ENCODE measurements around the gene COL18A1. TPM values are rescaled to one million over a fixed set of nuclear protein-coding genes. Genes with fewer than 3 reads are reported as not detected.

The COL18A1 gene
- total RNA-seq, 1 experiment from 2014 or later, result 3.4 TPM

DNA sequence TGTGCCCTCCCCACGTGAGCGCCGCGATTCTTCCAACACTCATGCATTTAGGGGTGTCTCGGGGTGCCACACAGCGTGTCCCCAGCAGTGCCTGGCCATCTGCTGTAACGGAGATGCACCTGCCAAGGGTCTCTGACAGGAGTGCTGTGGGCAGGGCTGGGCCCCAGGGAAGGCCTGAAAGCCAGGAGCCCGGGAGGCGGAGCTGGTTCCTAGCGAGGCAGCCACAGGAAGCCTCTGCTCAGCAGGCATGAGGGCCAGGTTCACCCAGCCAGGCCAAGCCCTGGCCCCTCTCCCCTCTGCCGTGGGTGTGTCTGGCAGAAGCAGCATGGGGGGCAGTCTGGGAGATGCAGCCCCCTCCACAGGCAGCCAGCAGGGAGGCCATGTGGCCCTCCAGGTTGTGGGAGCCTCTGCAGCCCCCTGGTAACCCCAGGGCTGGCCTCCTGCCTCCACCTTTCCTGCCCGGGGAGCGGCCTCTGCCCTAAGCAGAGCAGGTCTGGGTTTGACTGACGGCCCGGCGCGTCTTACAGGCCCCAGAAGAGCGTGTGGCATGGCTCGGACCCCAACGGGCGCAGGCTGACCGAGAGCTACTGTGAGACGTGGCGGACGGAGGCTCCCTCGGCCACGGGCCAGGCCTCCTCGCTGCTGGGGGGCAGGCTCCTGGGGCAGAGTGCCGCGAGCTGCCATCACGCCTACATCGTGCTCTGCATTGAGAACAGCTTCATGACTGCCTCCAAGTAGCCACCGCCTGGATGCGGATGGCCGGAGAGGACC, 106.9 kb downstream of the COL18A1 start:
- no TSS peak for BruUV-seq (replicated peaks)
- H3K9me3 Mint-ChIP-seq (ENCODE audit: unreplicated experiment), result no peaks in the 10 kb centered on the region
- ChIA-PET CTCF (no interaction called here), POLR2A (no interaction called here)
- no peaks in the 10 kb centered on the region for H3K4me1 Mint-ChIP-seq (ENCODE audit: insufficient read depth, unreplicated experiment)
- peaks cover 7% of the 10 kb centered on the region for H3K36me3 Mint-ChIP-seq (ENCODE audit: insufficient read depth, unreplicated experiment)
- H3K27me3 Mint-ChIP-seq (ENCODE audit: insufficient read depth, unreplicated experiment), result no peaks in the 10 kb centered on the region
- intact Hi-C loops (cut with micrococcal nuclease), result no loop called here
- H3K27ac Mint-ChIP-seq (ENCODE audit: low read depth, unreplicated experiment), result no peak overlapping the region
- no peak overlapping the region for H3K4me3 Mint-ChIP-seq (ENCODE audit: unreplicated experiment)
- no peak for DNase-seq (ENCODE audit: unreplicated experiment)
- TF ChIP-seq CTCF (IDR thresholded peaks at IDR 0.05; ENCODE audit: unreplicated experiment), result no peak

DNA sequence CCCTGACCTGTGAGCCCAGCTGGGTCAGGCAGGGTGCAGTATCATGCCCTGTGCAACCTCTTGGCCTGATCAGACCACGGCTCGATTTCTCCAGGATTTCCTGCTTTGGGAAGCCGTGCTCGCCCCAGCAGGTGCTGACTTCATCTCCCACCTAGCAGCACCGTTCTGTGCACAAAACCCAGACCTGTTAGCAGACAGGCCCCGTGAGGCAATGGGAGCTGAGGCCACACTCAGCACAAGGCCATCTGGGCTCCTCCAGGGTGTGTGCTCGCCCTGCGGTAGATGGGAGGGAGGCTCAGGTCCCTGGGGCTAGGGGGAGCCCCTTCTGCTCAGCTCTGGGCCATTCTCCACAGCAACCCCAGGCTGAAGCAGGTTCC, 107.6 kb downstream of the COL18A1 start:
- H3K36me3 Mint-ChIP-seq (ENCODE audit: insufficient read depth, unreplicated experiment), result peaks cover 4% of the 10 kb centered on the region
- H3K27me3 Mint-ChIP-seq (ENCODE audit: insufficient read depth, unreplicated experiment), result no peaks in the 10 kb centered on the region
- peaks cover under 1% of the 10 kb centered on the region for H3K9me3 Mint-ChIP-seq (ENCODE audit: unreplicated experiment)
- no peaks in the 10 kb centered on the region for H3K4me1 Mint-ChIP-seq (ENCODE audit: insufficient read depth, unreplicated experiment)
- no peak overlapping the region for H3K27ac Mint-ChIP-seq (ENCODE audit: low read depth, unreplicated experiment)
- no peak for DNase-seq (ENCODE audit: unreplicated experiment)
- POLR2A ChIA-PET, result no interaction called here
- CTCF ChIA-PET, result interaction anchor here (0.7 kb wide), 1 partner anchor 11 kb away, joined by 3 read pairs; no protein-coding TSS in a partner anchor
- H3K4me3 Mint-ChIP-seq (ENCODE audit: unreplicated experiment), result no peak overlapping the region
- BruUV-seq (replicated peaks), result no TSS peak
- intact Hi-C loops (cut with micrococcal nuclease), result no loop called here
- TF ChIP-seq CTCF (IDR thresholded peaks at IDR 0.05; ENCODE audit: unreplicated experiment), result no peak

DNA sequence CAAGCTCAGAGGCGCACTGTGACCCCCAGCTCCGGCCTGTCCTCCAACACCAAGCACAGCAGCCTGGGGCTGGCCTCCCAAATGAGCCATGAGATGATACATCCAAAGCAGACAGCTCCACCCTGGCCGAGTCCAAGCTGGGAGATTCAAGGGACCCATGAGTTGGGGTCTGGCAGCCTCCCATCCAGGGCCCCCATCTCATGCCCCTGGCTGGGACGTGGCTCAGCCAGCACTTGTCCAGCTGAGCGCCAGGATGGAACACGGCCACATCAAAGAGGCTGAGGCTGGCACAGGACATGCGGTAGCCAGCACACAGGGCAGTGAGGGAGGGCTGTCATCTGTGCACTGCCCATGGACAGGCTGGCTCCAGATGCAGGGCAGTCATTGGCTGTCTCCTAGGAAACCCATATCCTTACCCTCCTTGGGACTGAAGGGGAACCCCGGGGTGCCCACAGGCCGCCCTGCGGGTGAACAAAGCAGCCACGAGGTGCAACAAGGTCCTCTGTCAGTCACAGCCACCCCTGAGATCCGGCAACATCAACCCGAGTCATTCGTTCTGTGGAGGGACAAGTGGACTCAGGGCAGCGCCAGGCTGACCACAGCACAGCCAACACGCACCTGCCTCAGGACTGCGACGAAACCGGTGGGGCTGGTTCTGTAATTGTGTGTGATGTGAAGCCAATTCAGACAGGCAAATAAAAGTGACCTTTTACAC, 108.2 kb downstream of the COL18A1 start:
- Mint-ChIP-seq H3K9me3 (ENCODE audit: unreplicated experiment) (peaks cover 6% of the 10 kb centered on the region), H3K27me3 (ENCODE audit: insufficient read depth, unreplicated experiment) (no peaks in the 10 kb centered on the region), H3K4me1 (ENCODE audit: insufficient read depth, unreplicated experiment) (no peaks in the 10 kb centered on the region), H3K27ac (ENCODE audit: low read depth, unreplicated experiment) (no peak overlapping the region), H3K36me3 (ENCODE audit: insufficient read depth, unreplicated experiment) (no peaks in the 10 kb centered on the region), H3K4me3 (ENCODE audit: unreplicated experiment) (no peak overlapping the region)
- BruUV-seq (replicated peaks), result no TSS peak
- no peak for DNase-seq (ENCODE audit: unreplicated experiment)
- no peak for TF ChIP-seq CTCF (IDR thresholded peaks at IDR 0.05; ENCODE audit: unreplicated experiment)
- intact Hi-C loops (cut with micrococcal nuclease), result no loop called here
- CTCF ChIA-PET, result interaction anchor here (0.7 kb wide), 1 partner anchor 10 kb away, joined by 3 read pairs; no protein-coding TSS in a partner anchor
- POLR2A ChIA-PET, result no interaction called here

- POLR2A ChIA-PET, result no interaction called here
- no peak overlapping the region for H3K4me3 Mint-ChIP-seq (ENCODE audit: unreplicated experiment)
- intact Hi-C loops (cut with micrococcal nuclease), result no loop called here
Observed at GRCh38 chr21:45513741-45514310, 108.9 kb downstream of the COL18A1 start.

More at GRCh38 chr21:45513741-45514310, 108.9 kb downstream of the COL18A1 start:
- peaks cover 1% of the 10 kb centered on the region for H3K36me3 Mint-ChIP-seq (ENCODE audit: insufficient read depth, unreplicated experiment)
- no peaks in the 10 kb centered on the region for H3K27me3 Mint-ChIP-seq (ENCODE audit: insufficient read depth, unreplicated experiment)
- BruUV-seq (replicated peaks), result no TSS peak
- no peak for TF ChIP-seq CTCF (IDR thresholded peaks at IDR 0.05; ENCODE audit: unreplicated experiment)
- CTCF ChIA-PET, result no interaction called here
- H3K27ac Mint-ChIP-seq (ENCODE audit: low read depth, unreplicated experiment), result no peak overlapping the region
- DNase-seq (ENCODE audit: unreplicated experiment), result no peak
- H3K9me3 Mint-ChIP-seq (ENCODE audit: unreplicated experiment), result peaks cover 11% of the 10 kb centered on the region
- no peaks in the 10 kb centered on the region for H3K4me1 Mint-ChIP-seq (ENCODE audit: insufficient read depth, unreplicated experiment)

All from MCF 10A (cell line).